OCI-LY3 (cell line): ENCODE data around the gene TAF4.
A peak's percentile ranks its signal among the peaks of the same experiment; 100 is the strongest.
"Not testable (repeated sequence)": the region's sequence is repeated elsewhere in the genome, so short reads cannot be mapped to it uniquely, and the experiment has no call there.

Experiments
- H2AFZ ChIP-seq: fragments of 200-600, 300-600 bp; shearing (Covaris generic); 2 replicates; pipeline ENCODE4 v1.6.0; 2014; ENCODE audit warnings: antibody characterized with exemption, low read depth, low read length
- H3K27ac ChIP-seq: fragments of 200-600, 300-600 bp; sonication (generic); 2 replicates; pipeline ENCODE4 v1.5.1; 2014; ENCODE audit warnings: mild to moderate bottlenecking, low read length, moderate library complexity, mixed read lengths
- H3K27me3 ChIP-seq: fragments of 200-600, 300-600 bp; sonication (generic); 2 replicates; pipeline ENCODE4 v1.6.1; 2014; ENCODE audit warnings: low read depth, low read length, mixed read lengths
- H3K36me3 ChIP-seq: fragments of 200-600, 300-600 bp; sonication (generic); replicated peaks from 2 replicates; pipeline ENCODE3; 2014; ENCODE audit warnings: low read depth, low read length, mixed read lengths
- H3K4me1 ChIP-seq: fragments of 300-600, 200-600 bp; sonication (generic); 2 replicates; pipeline ENCODE4 v1.6.1; 2014; ENCODE audit warnings: low read length, mixed read lengths
- H3K4me2 ChIP-seq: fragments of 200-600, 300-600 bp; sonication (generic); 2 replicates; pipeline ENCODE4 v1.6.1; 2014; ENCODE audit warnings: low read length, mixed read lengths
- H3K4me3 ChIP-seq: fragments of 300-600, 200-600 bp; sonication (generic); 2 replicates; pipeline ENCODE4 v1.5.1; 2014; ENCODE audit warnings: antibody characterized with exemption, mild to moderate bottlenecking, low read length, moderate library complexity
- H3K79me2 ChIP-seq: fragments of 300-600, 200-600 bp; shearing (Covaris generic); 2 replicates; pipeline ENCODE4 v1.6.1; 2014; ENCODE audit warnings: mild to moderate bottlenecking, low read length, mixed read lengths
- H3K9ac ChIP-seq: fragments of 300-600, 200-600 bp; shearing (Covaris generic); 2 replicates; pipeline ENCODE4 v1.6.0; 2014; ENCODE audit warnings: mild to moderate bottlenecking, low read length, moderate library complexity
- H3K9me3 ChIP-seq: fragments of 200-600, 300-600 bp; shearing (Covaris generic); 2 replicates; pipeline ENCODE4 v1.6.1; 2014; ENCODE audit warnings: low read length, mixed read lengths; ENCODE audit not compliant: insufficient read depth
- H4K20me1 ChIP-seq: fragments of 200-600, 300-600 bp; sonication (generic); 2 replicates; pipeline ENCODE4 v1.6.1; 2016; ENCODE audit warnings: low read length, mixed read lengths; ENCODE audit not compliant: insufficient read depth
- CTCF ChIP-seq: fragments of 200-600, 300-600 bp; sonication (generic); IDR thresholded peaks from 2 replicates; pipeline ENCODE4 v1.5.1; 2014; ENCODE audit warnings: antibody characterized with exemption, low read length, low read depth
- EZH2phosphoT487 ChIP-seq: fragments of 200-600 bp; shearing (Covaris generic); IDR thresholded peaks from 2 replicates; pipeline ENCODE4 v1.6.1; 2018; ENCODE audit warnings: antibody characterized with exemption, mixed run types, low read depth

TAF4 gene

GRCh38 chr20:61983965-61984364, 81.7 kb downstream of the TAF4 start:
- Histone ChIP-seq H3K27ac (no peak overlapping the region), H3K79me2 (no peaks in the 10 kb centered on the region), H3K36me3 (peaks cover 4% of the 10 kb centered on the region), H3K4me1 (no peaks in the 10 kb centered on the region), H3K4me3 (no peak overlapping the region), H4K20me1 (0 out of 2 replicates have a peak, but pooled peaks cover 2% of the 10 kb centered on the region), H3K27me3 (no peaks in the 10 kb centered on the region), H3K9ac (no peak overlapping the region), H2AFZ (no peak overlapping the region), H3K4me2 (no peak overlapping the region), H3K9me3 (no peaks in the 10 kb centered on the region)
- TF ChIP-seq EZH2phosphoT487 (no peak), CTCF (no peak)

- TF ChIP-seq CTCF (no peak), EZH2phosphoT487 (no peak)
- no peak overlapping the region for H3K4me3 ChIP-seq
- H3K36me3 ChIP-seq: peaks cover 9% of the 10 kb centered on the region
- H3K79me2 ChIP-seq: no peaks in the 10 kb centered on the region
- H4K20me1 ChIP-seq: 0 out of 2 replicates have a peak, but pooled peaks cover 2% of the 10 kb centered on the region
- H3K4me1 ChIP-seq: no peaks in the 10 kb centered on the region
- H3K4me2 ChIP-seq: no peak overlapping the region
- no peak overlapping the region for H2AFZ ChIP-seq
- H3K9ac ChIP-seq: no peak overlapping the region
- H3K9me3 ChIP-seq: no peaks in the 10 kb centered on the region
- no peaks in the 10 kb centered on the region for H3K27me3 ChIP-seq
- no peak overlapping the region for H3K27ac ChIP-seq
These were observed 82.7 kb downstream of the TAF4 start for GRCh38 chr20:61982951-61983315.

- Histone ChIP-seq H3K4me3 (no peak overlapping the region), H3K36me3 (peaks cover 9% of the 10 kb centered on the region), H2AFZ (no peak overlapping the region), H3K4me1 (no peaks in the 10 kb centered on the region), H3K27ac (no peak overlapping the region), H3K27me3 (no peaks in the 10 kb centered on the region), H4K20me1 (0 out of 2 replicates have a peak, but pooled peaks cover 2% of the 10 kb centered on the region), H3K9me3 (no peaks in the 10 kb centered on the region), H3K9ac (no peak overlapping the region), H3K4me2 (no peak overlapping the region), H3K79me2 (0 out of 2 replicates have a peak, but pooled peaks cover 2% of the 10 kb centered on the region)
- TF ChIP-seq EZH2phosphoT487: no peak
These were observed 83.3 kb downstream of the TAF4 start for GRCh38 chr20:61982191-61982950.

- H3K36me3 ChIP-seq, H3K27ac ChIP-seq, H3K4me3 ChIP-seq, H4K20me1 ChIP-seq, H3K9me3 ChIP-seq, H3K4me1 ChIP-seq, H2AFZ ChIP-seq, H3K27me3 ChIP-seq, H3K9ac ChIP-seq, H3K79me2 ChIP-seq, H3K4me2 ChIP-seq: not testable (repeated sequence)
These were observed 84.0 kb downstream of the TAF4 start for GRCh38 chr20:61981691-61982090.

DNA sequence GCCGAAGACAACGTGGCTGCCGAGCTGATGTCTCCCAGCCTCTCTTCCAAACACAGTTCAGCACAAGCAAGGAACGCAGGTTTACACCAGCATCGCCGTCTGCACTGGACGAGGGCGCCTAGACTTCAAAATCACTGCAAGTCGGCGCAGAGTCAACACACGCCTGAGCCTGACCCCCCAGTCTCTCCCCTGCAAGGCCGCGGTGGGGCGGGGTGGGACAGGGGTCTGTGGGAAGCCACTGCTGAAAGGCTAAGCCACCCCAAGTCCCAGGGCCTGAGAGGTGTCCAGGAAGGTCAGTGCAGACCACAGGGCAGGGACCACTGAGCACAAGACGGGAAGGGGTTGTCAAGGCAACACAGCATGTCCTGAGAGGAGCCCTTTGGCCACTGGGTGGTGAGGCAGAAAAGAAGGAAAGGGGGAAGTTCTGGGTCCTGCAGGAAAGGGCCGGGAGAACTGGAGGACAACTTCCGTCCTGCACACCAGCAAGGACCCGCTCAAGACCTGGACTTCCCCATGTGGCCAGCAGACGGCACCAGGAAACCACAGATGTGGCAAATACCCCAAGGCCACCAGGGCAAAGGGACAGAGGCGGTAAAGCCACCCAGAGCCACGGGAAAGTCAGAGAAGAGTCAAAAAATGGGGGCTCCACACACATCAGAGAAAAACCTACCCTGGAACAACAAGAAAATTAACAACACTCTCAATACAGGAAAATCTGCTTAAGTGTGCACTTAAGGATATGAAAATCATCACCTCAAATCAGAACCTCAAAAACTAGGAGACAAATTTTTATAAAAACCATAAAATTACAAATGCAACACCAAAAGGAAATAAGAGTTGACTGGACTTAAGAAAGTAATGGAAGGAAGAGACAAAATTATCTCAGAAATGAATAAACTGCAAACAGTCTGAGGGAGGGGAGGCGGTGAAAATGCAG, 84.8 kb downstream of the TAF4 start:
- no peaks in the 10 kb centered on the region for H3K27me3 ChIP-seq
- H2AFZ ChIP-seq: no peak overlapping the region
- no peaks in the 10 kb centered on the region for H3K4me1 ChIP-seq
- no peak overlapping the region for H3K4me2 ChIP-seq
- H3K27ac ChIP-seq: no peak overlapping the region
- TF ChIP-seq EZH2phosphoT487 (no peak), CTCF (peak; percentile 74)
- H3K9ac ChIP-seq: no peak overlapping the region
- 0 out of 2 replicates have a peak, but pooled peaks cover 3% of the 10 kb centered on the region for H3K79me2 ChIP-seq
- H3K9me3 ChIP-seq: no peaks in the 10 kb centered on the region
- peaks cover 9% of the 10 kb centered on the region for H3K36me3 ChIP-seq
- no peak overlapping the region for H3K4me3 ChIP-seq
- H4K20me1 ChIP-seq: 0 out of 2 replicates have a peak, but pooled peaks cover 2% of the 10 kb centered on the region
